ENCODE data around the gene GPR161. TPM values are rescaled to one million over a fixed set of nuclear protein-coding genes. Genes with fewer than 3 reads are reported as not detected.
A peak's percentile ranks its signal among the peaks of the same experiment; 100 is the strongest.
"Not testable (repeated sequence)": the region's sequence is repeated elsewhere in the genome, so short reads cannot be mapped to it uniquely, and the experiment has no call there.

GPR161 gene
- total RNA-seq, 4 donors from 2014 or later: 17.4 to 36.9 (median 20.1) TPM

DNA sequence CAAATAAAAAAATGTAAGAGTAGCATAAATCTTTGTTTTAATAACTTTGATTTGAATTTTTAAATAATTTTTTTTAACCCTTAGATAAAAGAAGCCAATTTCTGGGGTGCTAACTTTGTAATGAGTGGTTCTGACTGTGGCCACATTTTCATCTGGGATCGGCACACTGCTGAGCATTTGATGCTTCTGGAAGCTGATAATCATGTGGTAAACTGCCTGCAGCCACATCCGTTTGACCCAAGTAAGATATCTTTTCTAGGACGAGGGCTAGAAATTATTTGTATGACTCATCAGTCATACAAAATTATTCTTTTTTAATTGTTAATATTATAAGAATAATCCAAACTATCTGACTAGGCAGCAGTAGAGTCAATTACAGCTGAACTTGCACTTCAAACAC lies 71.2 kb downstream of the GPR161 start:
- TF ChIP-seq POLR2AphosphoS5 (IDR thresholded peaks at IDR 0.05) (no peak), EP300 (IDR thresholded peaks at IDR 0.05) (no peak)
- Histone ChIP-seq H3K9me3 (no peaks in the 10 kb centered on the region), H3K4me1 (no peaks in the 10 kb centered on the region), H3K4me3 (no peak overlapping the region), H3K36me3 (peaks cover 0 to 68% of the 10 kb centered on the region in 2 donors), H3K27ac (no peak overlapping the region), H3K27me3 (no peaks in the 10 kb centered on the region)
- WGBS, 2 donors (ENCODE audit: low coverage in 1 of 2): 41 to 65% methylated on average over 3 of the region's 3 CpGs
- ATAC-seq: no peak

DNA sequence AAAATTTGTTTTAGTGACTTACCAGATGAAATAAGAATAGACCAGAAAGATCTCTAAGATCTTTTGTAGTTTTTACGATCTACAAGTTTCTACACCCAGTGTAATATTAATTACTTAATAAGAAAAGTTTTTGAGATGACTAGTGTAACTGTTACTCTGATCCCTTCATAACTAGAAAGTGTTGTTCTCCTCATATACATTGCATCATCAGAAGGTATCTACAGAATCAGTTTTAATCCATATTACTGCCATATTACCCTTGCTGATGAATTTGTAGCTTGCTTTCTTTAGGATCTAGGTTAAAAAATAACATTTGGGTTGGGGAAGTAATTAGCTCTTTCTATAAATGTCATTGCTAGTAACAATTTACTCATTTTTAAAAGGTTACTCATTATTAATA lies 72.5 kb downstream of the GPR161 start:
- H3K27me3 ChIP-seq: no peaks in the 10 kb centered on the region

DNA sequence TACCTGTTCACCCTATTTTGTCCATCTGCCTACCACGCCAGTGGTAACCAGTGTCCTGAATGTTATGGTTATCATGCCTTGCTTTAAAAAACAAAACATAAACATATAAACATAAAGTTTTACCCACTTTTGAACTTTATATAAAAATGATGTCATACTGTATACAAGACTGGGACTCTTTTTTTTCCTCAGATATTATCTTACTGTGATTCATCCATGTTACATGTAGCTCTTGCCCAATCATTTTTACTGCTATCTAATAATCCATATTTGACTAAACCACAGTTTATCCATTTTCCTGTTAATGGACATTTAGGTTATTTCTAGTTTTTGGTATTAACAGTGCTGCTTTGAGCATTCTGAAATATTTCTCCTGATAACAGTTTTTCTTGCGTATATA lies 78.8 kb downstream of the GPR161 start:
- Histone ChIP-seq H3K9me3 (no peaks in the 10 kb centered on the region), H3K4me3 (no peak overlapping the region), H3K27me3 (no peaks in the 10 kb centered on the region), H3K4me1 (peaks cover 0 to under 1% (median 0%) of the 10 kb centered on the region in 3 donors), H3K27ac (no peak overlapping the region), H3K36me3 (peaks cover 0 to 17% of the 10 kb centered on the region in 2 donors)
- 96 to 97% methylated on average over 2 of the region's 2 CpGs for WGBS, 2 donors (ENCODE audit: low coverage in 1 of 2)
- no peak for ATAC-seq
- TF ChIP-seq POLR2AphosphoS5 (IDR thresholded peaks at IDR 0.05): no peak
- no peak for TF ChIP-seq POLR2A (IDR thresholded peaks at IDR 0.05)
- no peak for TF ChIP-seq EP300 (IDR thresholded peaks at IDR 0.05)
- TF ChIP-seq, protein P1, sequence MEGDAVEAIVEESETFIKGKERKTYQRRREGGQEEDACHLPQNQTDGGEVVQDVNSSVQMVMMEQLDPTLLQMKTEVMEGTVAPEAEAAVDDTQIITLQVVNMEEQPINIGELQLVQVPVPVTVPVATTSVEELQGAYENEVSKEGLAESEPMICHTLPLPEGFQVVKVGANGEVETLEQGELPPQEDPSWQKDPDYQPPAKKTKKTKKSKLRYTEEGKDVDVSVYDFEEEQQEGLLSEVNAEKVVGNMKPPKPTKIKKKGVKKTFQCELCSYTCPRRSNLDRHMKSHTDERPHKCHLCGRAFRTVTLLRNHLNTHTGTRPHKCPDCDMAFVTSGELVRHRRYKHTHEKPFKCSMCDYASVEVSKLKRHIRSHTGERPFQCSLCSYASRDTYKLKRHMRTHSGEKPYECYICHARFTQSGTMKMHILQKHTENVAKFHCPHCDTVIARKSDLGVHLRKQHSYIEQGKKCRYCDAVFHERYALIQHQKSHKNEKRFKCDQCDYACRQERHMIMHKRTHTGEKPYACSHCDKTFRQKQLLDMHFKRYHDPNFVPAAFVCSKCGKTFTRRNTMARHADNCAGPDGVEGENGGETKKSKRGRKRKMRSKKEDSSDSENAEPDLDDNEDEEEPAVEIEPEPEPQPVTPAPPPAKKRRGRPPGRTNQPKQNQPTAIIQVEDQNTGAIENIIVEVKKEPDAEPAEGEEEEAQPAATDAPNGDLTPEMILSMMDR (IDR thresholded peaks at IDR 0.05): no peak

More for the DNA sequence above, 72.5 kb downstream of the GPR161 start:
- no peak for ATAC-seq
- WGBS, 2 donors (ENCODE audit: low coverage in 1 of 2): 92 to 100% methylated on average over 1 of the region's 1 CpG
- Histone ChIP-seq H3K27ac (no peak overlapping the region), H3K9me3 (no peaks in the 10 kb centered on the region), H3K4me3 (no peak overlapping the region), H3K4me1 (no peaks in the 10 kb centered on the region), H3K36me3 (peaks cover 0 to 61% of the 10 kb centered on the region in 2 donors)
- TF ChIP-seq POLR2AphosphoS5 (IDR thresholded peaks at IDR 0.05) (no peak), POLR2A (IDR thresholded peaks at IDR 0.05) (no peak), EP300 (IDR thresholded peaks at IDR 0.05) (no peak)
- TF ChIP-seq, protein P1 (IDR thresholded peaks at IDR 0.05): no peak

DNA sequence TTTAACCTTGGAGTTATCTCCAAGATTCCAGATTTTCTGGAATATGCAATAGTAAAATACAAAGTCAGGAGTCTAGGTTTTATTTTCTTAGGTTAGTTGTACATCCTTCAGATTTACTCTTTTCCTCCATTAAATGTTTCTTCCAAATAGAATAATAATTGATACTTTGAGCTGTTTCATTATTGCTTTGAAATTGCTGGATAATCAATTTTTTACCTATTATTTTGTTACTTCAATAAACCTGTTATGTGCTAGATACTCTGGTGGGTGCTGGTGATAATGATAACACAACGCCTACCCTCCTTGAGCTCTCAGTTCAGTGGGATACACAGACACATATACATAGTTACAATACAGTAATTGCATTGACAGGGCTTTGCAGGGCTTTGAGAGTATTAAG lies 79.4 kb downstream of the GPR161 start:
- TF ChIP-seq EP300 (IDR thresholded peaks at IDR 0.05) (no peak), POLR2A (IDR thresholded peaks at IDR 0.05) (no peak), POLR2AphosphoS5 (IDR thresholded peaks at IDR 0.05) (no peak)
- TF ChIP-seq, protein P1 (IDR thresholded peaks at IDR 0.05): no peak
- no peaks in the 10 kb centered on the region for H3K27me3 ChIP-seq
- H3K27ac ChIP-seq: no peak overlapping the region
- no peaks in the 10 kb centered on the region for H3K9me3 ChIP-seq
- 85% methylated on average over 1 of the region's 1 CpG; no CpG with 5 or more reads in 1 of the 2 donors for WGBS, 2 donors (ENCODE audit: low coverage in 1 of 2)
- no peak overlapping the region for H3K4me3 ChIP-seq
- peaks cover 0 to 17% of the 10 kb centered on the region in 2 donors for H3K36me3 ChIP-seq
- peaks cover 0 to 3% (median 0%) of the 10 kb centered on the region in 3 donors for H3K4me1 ChIP-seq
- ATAC-seq: no peak

DNA sequence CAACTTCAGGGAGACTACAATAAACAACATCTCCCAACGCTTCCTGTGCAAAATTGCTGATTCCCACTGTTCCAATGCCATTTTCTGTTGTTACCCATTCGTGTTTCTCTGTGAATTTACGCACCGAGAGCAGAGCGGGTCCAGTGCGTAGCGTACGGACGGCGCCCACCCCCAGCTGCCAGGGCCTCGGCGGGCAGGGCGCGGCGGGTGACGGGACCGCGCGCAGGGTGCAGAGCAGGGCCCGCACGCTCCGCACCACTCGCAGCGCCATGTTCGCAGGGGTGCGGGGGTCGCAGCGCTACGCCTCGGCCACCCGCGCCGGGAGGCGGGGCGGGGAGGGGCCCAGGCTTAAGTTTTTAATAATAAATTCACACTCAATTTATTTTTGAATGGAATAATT lies 80.6 kb downstream of the GPR161 start:
- 74 to 92% methylated on average over 2 to 14 of the region's 35 CpGs for WGBS, 2 donors (ENCODE audit: low coverage in 1 of 2)
- H3K4me3 ChIP-seq, H3K27me3 ChIP-seq, H3K9me3 ChIP-seq, H3K4me1 ChIP-seq, H3K27ac ChIP-seq: not testable (repeated sequence)
- H3K36me3 ChIP-seq: peaks cover 0 to 17% of the 10 kb centered on the region in 2 donors
- ATAC-seq: peak; percentile 62

DNA sequence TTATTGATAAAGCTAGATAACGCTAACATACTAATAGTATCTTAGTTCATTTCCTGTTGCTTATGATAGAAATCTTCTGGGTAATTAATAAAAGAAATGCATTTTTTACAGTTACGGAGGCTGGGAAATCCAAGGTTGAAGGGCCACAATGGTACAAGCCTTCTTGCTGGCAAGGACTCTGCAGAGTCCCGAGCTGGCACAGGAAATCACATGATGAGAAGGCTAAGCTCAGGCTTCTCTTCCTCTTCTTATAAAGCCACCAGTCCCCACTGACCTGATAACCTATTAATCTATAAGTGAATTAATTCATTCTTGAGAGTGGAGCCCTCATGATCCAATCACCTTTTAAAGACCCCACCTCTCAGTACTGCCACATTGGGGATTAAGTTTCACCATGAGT lies 82.6 kb downstream of the GPR161 start:
- Histone ChIP-seq H3K4me1 (peaks cover 0 to 23% (median 2%) of the 10 kb centered on the region in 3 donors), H3K27me3 (no peaks in the 10 kb centered on the region), H3K27ac (no peak overlapping the region), H3K9me3 (no peaks in the 10 kb centered on the region), H3K4me3 (no peak overlapping the region), H3K36me3 (peaks cover 0 to 8% of the 10 kb centered on the region in 2 donors)
- ATAC-seq: no peak
- TF ChIP-seq POLR2A (IDR thresholded peaks at IDR 0.05) (no peak), POLR2AphosphoS5 (IDR thresholded peaks at IDR 0.05) (no peak), EP300 (IDR thresholded peaks at IDR 0.05) (no peak)
- TF ChIP-seq, protein P1 (IDR thresholded peaks at IDR 0.05): no peak
- WGBS, 2 donors (ENCODE audit: low coverage in 1 of 2): 78 to 84% methylated on average over 3 of the region's 3 CpGs

Measured in gastroesophageal sphincter (tissue), 4 donors.